DND-41 (cell line): ENCODE results near the gene ATP6V0D1.

Experiments
- ATAC-seq: fragments of 200-7000 bp; cut with Tn5 transposase; 3 replicates; pipeline ENCODE4 v1.9.1; 2021; ENCODE audit warnings: low read depth; ENCODE audit not compliant: insufficient read depth
- DNase-seq: peaks from one replicate; pipeline ENCODE4 v3.0.0-alpha.2; 2020
- H2AFZ ChIP-seq: 2 replicates; pipeline ENCODE4 v1.6.0; 2012; ENCODE audit warnings: low read depth, low read length
- H3K27ac ChIP-seq: 2 replicates; pipeline ENCODE4 v1.5.1; 2012; ENCODE audit warnings: low read length, inconsistent platforms
- H3K27me3 ChIP-seq: fragments of 200-600 bp; sonication (generic); 2 replicates; pipeline ENCODE4 v1.6.0; 2012; ENCODE audit warnings: low read length, mild to moderate bottlenecking, inconsistent platforms; ENCODE audit not compliant: insufficient read depth, poor library complexity
- H3K36me3 ChIP-seq: 2 replicates; pipeline ENCODE4 v1.5.1; 2012; ENCODE audit warnings: low read length, inconsistent platforms; ENCODE audit not compliant: insufficient read depth
- H3K4me1 ChIP-seq: 2 replicates; pipeline ENCODE4 v1.5.1; 2012; ENCODE audit warnings: mild to moderate bottlenecking, low read length; ENCODE audit not compliant: insufficient read depth
- H3K4me2 ChIP-seq: 2 replicates; pipeline ENCODE4 v1.6.0; 2012; ENCODE audit warnings: mild to moderate bottlenecking, moderate library complexity, low read length, inconsistent platforms; ENCODE audit not compliant: insufficient read depth
- H3K4me3 ChIP-seq, 2 experiments: fragments of 200-600 bp in 1 of 2; shearing (Covaris generic) in 1 of 2; 2 replicates each; pipeline ENCODE4 v1.5.1; 2012 to 2016; ENCODE audit warnings: inconsistent platforms in 2 of 2, low read length in 2 of 2, mild to moderate bottlenecking in 2 of 2, low read depth in 1 of 2, moderate library complexity in 1 of 2
- H3K79me2 ChIP-seq: 2 replicates; pipeline ENCODE4 v1.6.0; 2012; ENCODE audit warnings: low read length, inconsistent platforms; ENCODE audit not compliant: insufficient read depth
- H3K9ac ChIP-seq: 2 replicates; pipeline ENCODE4 v1.6.0; 2012; ENCODE audit warnings: low read depth, mild to moderate bottlenecking, inconsistent platforms, low read length, moderate library complexity
- H3K9me3 ChIP-seq: 2 replicates; pipeline ENCODE4 v1.5.1; 2012; ENCODE audit warnings: low read length, moderate library complexity, mild to moderate bottlenecking, inconsistent platforms; ENCODE audit not compliant: insufficient read depth, severe bottlenecking
- H4K20me1 ChIP-seq: 2 replicates; pipeline ENCODE4 v1.6.0; 2012; ENCODE audit warnings: low read length; ENCODE audit not compliant: insufficient read depth
- CTCF ChIP-seq: IDR thresholded peaks from 2 replicates; pipeline ENCODE4 v1.5.1; 2012; ENCODE audit warnings: borderline replicate concordance, low read length, moderate library complexity, mild to moderate bottlenecking; ENCODE audit not compliant: poor library complexity, severe bottlenecking; ENCODE audit errors: extremely low read depth
- EZH2 ChIP-seq: IDR thresholded peaks from 3 replicates; pipeline ENCODE4 v1.6.1; 2012; ENCODE audit warnings: borderline replicate concordance, low read depth, mild to moderate bottlenecking, moderate library complexity, low read length, inconsistent platforms; ENCODE audit not compliant: severe bottlenecking

ATP6V0D1 gene

GRCh38 chr16:67395458-67396158 is 85.3 kb downstream of the ATP6V0D1 start:
- H3K9ac ChIP-seq: no peak overlapping the region
- H3K27ac ChIP-seq: no peak overlapping the region
- H4K20me1 ChIP-seq: no peaks in the 10 kb centered on the region
- H2AFZ ChIP-seq: no peak overlapping the region
- no peak for ATAC-seq
- no peaks in the 10 kb centered on the region for H3K36me3 ChIP-seq
- H3K4me1 ChIP-seq: no peaks in the 10 kb centered on the region
- TF ChIP-seq CTCF (no peak), EZH2 (no peak)
- H3K27me3 ChIP-seq: no peaks in the 10 kb centered on the region
- no peak for DNase-seq
- H3K9me3 ChIP-seq: no peaks in the 10 kb centered on the region
- no peaks in the 10 kb centered on the region for H3K79me2 ChIP-seq
- no peak overlapping the region for H3K4me2 ChIP-seq
- H3K4me3 ChIP-seq: no peak overlapping the region

GRCh38 chr16:67395105-67395457 is 85.9 kb downstream of the ATP6V0D1 start:
- DNase-seq: no peak
- no peaks in the 10 kb centered on the region for H3K9me3 ChIP-seq
- H4K20me1 ChIP-seq: no peaks in the 10 kb centered on the region
- no peak overlapping the region for H2AFZ ChIP-seq
- H3K79me2 ChIP-seq: no peaks in the 10 kb centered on the region
- no peaks in the 10 kb centered on the region for H3K27me3 ChIP-seq
- no peak for TF ChIP-seq EZH2
- TF ChIP-seq CTCF: no peak
- H3K9ac ChIP-seq: no peak overlapping the region
- no peaks in the 10 kb centered on the region for H3K4me1 ChIP-seq
- H3K4me2 ChIP-seq: no peak overlapping the region
- no peaks in the 10 kb centered on the region for H3K36me3 ChIP-seq
- H3K4me3 ChIP-seq: no peak overlapping the region
- H3K27ac ChIP-seq: no peak overlapping the region
- ATAC-seq: no peak

GRCh38 chr16:67394155-67395104 is 86.5 kb downstream of the ATP6V0D1 start:
- H3K79me2 ChIP-seq: no peaks in the 10 kb centered on the region
- H3K36me3 ChIP-seq: no peaks in the 10 kb centered on the region
- H3K4me1 ChIP-seq: no peaks in the 10 kb centered on the region
- TF ChIP-seq EZH2: no peak
- no peak for TF ChIP-seq CTCF
- no peaks in the 10 kb centered on the region for H3K9me3 ChIP-seq
- H3K9ac ChIP-seq: no peak overlapping the region
- no peak overlapping the region for H3K4me3 ChIP-seq
- H4K20me1 ChIP-seq: no peaks in the 10 kb centered on the region
- ATAC-seq (no peak), DNase-seq (no peak)
- H3K4me2 ChIP-seq: no peak overlapping the region
- H3K27ac ChIP-seq: no peak overlapping the region
- no peak overlapping the region for H2AFZ ChIP-seq
- no peaks in the 10 kb centered on the region for H3K27me3 ChIP-seq
